HS-5 (cell line): ENCODE results near the gene ABCA13.
A peak's percentile ranks its signal among the peaks of the same experiment; 100 is the strongest.

Source experiments
- DNase-seq: peaks from one replicate; pipeline ENCODE4 v3.0.0-alpha.2; 2012; ENCODE audit warnings: low read depth

ABCA13 gene

DNA sequence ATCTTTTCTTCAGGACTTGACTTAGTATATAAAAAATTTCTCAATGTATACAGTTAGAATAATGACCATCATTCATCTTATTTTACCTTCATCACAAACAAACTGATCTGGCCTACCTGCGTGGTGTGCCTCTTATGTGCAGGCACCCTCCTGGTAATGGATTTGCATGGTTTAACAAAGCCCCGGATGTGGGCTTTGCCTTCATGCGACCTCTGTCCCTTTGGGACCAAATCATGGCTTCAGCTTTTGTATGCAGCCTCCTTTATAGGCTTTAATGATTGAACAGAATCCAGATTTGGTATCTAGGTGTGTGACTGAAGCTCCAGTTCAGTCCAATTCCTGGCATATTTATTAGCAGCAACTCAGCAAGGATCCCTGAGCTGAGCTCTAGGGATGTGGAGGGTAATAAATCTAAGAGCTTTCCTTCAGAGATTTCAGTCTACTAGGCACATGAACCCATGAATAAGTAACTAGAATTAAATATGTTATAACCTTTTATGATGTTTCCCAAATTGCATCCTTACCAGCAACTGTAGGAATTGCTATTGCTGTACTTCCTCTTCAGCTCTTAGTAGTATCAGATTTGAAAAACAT is 256.9 kb downstream of the ABCA13 start:
- DNase-seq = no peak

- DNase-seq = no peak
These were observed 257.9 kb downstream of the ABCA13 start for GRCh38 chr7:48429117-48429516.

DNA sequence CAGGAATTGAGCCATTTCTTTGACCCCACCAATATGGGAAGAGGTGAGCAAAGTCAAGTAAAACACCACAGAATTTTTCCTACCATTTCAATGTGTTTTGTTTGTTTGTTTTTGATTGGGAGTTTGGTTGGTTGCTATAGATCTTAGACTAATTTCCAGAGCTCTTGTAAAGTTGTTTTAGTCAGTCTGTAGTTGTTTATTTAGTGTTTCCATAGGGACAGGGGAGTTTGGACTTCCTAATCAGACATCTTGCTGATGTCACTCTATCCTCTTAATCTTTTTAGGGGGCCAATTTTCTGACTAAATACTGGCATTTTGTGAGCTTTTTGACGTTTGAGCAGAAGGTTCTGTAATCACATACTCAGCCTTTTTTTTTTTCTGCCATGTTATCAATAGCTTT is 266.9 kb downstream of the ABCA13 start:
- DNase-seq = no peak

- DNase-seq = no peak
These were observed 270.7 kb downstream of the ABCA13 start for GRCh38 chr7:48441848-48442492.

GRCh38 chr7:48443051-48443450 is 271.8 kb downstream of the ABCA13 start:
- no peak for DNase-seq

- no peak for DNase-seq
These were observed 275.5 kb downstream of the ABCA13 start for GRCh38 chr7:48446721-48447120.

- DNase-seq = no peak
These were observed 281.0 kb downstream of the ABCA13 start for GRCh38 chr7:48452218-48452617.

DNA sequence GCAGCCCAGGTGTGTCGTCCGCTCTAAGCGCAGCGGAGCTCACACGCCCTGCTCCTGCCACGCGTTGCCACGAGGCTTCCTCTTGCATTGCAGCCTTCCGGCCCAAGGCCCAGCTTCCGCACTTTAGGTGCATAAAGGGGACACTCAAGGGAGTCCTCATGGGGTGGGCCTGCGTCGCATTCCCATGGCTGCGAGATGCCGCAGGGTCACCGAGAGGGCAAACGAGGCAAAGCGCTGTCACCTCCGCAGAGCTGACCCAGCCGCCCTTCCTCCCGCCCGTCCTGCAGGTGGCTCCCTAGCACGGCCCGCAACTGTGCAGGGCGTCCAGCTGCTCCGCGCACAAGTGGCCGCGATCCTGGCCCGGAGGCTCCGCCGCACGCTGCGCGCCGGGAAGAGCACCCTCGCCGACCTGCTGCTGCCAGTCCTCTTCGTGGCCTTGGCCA is 283.5 kb downstream of the ABCA13 start:
- no peak for DNase-seq

- DNase-seq = no peak
These were observed 284.1 kb downstream of the ABCA13 start for GRCh38 chr7:48455363-48455762.

DNA sequence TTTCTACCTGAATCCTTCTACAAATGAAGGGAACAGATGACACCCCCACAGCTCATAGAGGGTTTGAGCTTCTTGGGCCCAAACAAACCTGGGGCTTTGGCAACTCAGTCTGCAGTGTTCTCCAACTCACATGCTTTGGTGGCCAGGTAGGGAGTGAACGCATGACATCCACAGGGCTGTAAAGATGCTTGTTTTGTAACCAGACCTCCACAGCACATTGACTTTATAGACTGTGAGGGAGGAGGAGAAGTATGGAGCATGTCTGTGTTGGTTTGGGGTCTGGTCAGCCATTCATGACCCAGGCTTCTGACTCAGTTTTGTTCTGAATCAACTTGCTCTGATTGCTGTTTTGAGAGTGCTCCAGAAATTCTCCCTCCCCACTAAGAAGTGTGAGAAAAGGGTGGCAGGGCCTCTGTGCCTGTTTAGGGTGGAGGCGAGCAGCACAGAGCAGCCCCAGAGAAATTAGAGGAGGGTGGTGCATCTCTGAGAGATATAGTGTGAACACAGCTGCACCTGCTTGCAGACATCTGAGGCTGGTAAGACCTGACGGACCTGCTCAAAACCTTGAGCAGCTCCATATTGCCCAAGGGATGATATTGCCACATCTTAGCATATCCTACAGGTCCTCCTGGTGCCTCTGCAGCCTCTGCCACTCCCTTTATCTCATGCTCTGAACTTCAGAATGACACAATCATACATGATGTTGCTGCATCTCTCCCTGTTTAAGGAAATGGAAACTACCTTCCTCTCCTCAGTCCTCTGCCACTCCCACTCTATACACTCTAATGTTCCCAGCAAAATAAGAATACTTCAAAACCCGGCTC is 287.7 kb downstream of the ABCA13 start:
- DNase-seq = no peak

GRCh38 chr7:48466713-48467112 is 295.5 kb downstream of the ABCA13 start:
- DNase-seq = no peak

DNA sequence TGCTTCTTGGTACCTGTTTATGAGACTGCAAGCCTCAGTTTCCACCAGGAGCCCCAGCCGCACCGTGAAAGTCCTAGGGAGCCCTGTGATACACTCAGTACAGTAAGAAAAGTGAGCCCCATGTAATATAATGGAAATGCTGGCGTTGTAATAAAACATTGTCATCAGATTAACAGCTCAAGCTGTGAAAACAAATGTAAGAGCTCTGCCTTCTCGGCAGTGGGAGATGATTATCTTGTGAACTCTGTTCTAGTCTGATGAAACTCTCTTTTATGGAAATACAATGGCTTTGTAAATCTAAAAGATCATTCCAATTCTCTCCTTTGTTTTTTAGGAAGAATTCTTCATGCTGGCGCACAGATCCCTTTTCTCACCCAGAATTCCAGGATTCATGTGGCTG is 299.9 kb downstream of the ABCA13 start:
- no peak for DNase-seq

GRCh38 chr7:48472640-48473039 is 301.4 kb downstream of the ABCA13 start:
- DNase-seq = no peak

DNA sequence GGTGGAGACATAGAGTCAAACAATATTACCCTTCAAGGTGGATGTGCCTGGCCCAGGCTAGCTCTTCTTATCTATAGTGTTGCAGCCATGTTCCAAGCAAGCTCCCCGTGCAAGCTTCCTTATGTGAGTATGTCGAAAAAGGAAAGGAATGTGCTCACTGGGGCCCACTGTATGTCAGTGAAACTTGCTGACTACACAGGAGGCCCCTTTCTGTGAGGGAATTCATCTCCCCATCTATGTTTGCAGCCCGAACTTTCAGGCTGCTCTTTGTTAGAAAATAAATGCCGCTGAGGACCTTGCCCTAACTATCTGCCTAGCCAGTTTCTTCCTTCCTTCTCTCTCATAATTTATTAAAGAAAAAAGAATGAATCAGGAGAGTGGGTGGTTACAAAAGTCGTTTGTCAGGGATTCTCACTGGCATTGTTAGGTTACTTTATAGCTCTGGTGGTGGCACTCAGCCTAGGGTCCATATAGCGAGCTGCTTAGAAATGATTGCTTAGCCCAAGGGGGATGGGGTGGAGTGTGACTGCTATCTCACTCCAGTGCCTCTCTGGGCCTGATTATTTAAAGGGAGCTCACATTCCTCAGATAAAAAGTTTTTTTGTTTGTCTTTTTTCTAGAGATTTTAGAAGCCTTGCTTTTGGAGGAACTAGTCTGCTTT is 302.1 kb downstream of the ABCA13 start:
- no peak for DNase-seq

GRCh38 chr7:48481235-48481634 is 310.0 kb downstream of the ABCA13 start:
- peak; percentile 2 for DNase-seq

DNA sequence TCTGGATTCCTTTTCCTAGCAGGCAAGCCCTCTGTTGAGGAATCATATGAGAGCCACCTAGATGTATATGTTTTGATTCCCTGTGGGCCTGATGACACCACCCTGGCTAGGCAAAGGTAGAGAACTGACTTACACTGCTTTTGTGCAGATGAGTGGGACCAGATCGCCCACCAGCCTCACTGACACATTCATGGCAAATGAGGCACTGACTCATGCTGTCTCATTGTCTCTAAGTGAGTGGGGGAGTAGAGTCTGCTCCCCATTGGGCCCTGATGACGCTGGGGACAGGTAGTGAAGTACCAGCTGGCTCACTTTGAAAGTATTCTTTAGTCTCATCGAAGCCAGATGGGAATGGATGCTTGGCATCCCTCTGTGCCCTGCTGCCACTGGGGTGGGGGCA is 326.3 kb downstream of the ABCA13 start:
- DNase-seq = no peak

- DNase-seq = no peak
These were observed 330.8 kb downstream of the ABCA13 start for GRCh38 chr7:48502021-48502420.

DNA sequence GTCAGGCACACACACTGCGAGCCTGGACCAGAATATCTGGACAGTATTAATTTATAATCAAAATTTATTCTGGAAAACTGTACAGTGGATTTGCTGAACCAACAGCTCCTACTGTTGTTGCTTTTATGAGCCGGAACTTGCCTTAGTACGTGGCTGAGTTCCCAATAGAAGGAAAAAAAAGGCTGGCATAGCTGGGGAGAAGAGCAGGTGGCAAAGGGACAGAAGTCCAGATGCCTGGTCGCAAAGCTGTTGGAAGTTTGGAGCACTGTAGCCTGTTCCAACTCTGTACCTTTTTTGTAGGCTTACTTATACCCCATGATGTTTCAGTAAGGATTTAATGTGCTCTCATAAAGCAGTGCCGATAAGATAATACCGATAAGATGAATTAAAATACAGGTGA is 333.8 kb downstream of the ABCA13 start:
- DNase-seq = no peak

DNA sequence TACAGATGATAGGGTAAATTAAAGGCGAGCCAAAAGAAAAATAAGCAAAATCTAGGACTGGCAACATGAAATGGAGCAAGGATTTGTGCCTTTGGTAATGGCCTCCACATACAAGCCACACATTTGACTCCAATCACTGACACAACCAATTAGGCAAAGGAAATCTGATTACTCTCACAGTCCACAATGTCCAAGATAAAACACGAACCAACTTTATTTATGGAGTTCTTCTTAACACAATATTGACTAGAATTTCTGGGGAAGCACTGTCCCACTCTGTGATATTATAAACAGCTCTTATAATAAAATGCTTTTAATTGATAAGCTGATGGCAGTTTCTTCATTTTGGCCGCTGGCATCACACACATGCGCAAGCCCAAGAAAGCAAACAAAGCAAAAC is 334.2 kb downstream of the ABCA13 start:
- DNase-seq = no peak

- no peak for DNase-seq
These were observed 335.3 kb downstream of the ABCA13 start for GRCh38 chr7:48506569-48506968.

DNA sequence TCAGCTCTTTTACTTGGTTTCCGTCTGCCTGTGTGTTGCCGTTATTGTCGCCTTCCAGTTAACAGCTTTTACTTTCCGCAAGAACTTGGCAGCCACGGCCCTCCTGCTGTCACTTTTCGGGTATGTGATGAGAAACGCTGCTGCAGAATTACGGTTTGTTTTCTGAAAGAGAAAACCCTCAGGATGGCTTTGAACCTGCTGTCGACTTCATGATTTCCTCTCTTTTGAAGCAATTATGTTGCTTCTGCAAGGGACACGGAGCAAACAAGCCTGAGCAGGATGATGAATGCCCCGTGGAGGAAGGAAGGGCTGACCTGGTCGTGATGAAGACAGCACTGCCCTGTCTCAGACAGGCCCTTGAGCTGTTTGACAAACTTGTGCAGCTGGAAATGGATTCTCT is 339.8 kb downstream of the ABCA13 start:
- DNase-seq = no peak

GRCh38 chr7:48512892-48513291 is 341.6 kb downstream of the ABCA13 start:
- no peak for DNase-seq

- no peak for DNase-seq
These were observed 343.9 kb downstream of the ABCA13 start for GRCh38 chr7:48515171-48515570.
